SU-DHL-6 (cell line): ENCODE results near the gene ERCC3.
"Not testable (repeated sequence)": the region's sequence is repeated elsewhere in the genome, so short reads cannot be mapped to it uniquely, and the experiment has no call there.

ENCODE experiments used
- H2AFZ ChIP-seq: fragments of 200-600 bp; sonication (generic); 2 replicates; pipeline ENCODE4 v1.6.1; 2014; ENCODE audit warnings: low read depth, mild to moderate bottlenecking, moderate library complexity, mixed read lengths, antibody characterized with exemption, low read length; ENCODE audit not compliant: severe bottlenecking
- H3F3A ChIP-seq: fragments of 200-600 bp; shearing (Covaris generic); 2 replicates; pipeline ENCODE4 v1.6.0; 2016; ENCODE audit warnings: antibody characterized with exemption, mild to moderate bottlenecking; ENCODE audit not compliant: insufficient read depth
- H3K27ac ChIP-seq: fragments of 200-600 bp; sonication (generic); 2 replicates; pipeline ENCODE4 v1.5.1; 2016; ENCODE audit warnings: low read depth, mild to moderate bottlenecking, low read length, moderate library complexity, mixed read lengths
- H3K27me3 ChIP-seq: fragments of 200-600 bp; sonication (generic), shearing (Covaris generic); 2 replicates; pipeline ENCODE4 v1.6.0; 2014; ENCODE audit warnings: mild to moderate bottlenecking, low read length
- H3K36me3 ChIP-seq: fragments of 200-600 bp; sonication (generic); 2 replicates; pipeline ENCODE4 v1.6.1; 2014; ENCODE audit warnings: mild to moderate bottlenecking, low read length, mixed read lengths
- H3K4me2 ChIP-seq: fragments of 300-600, 200-600 bp; shearing (Covaris generic), sonication (generic); 2 replicates; pipeline ENCODE4 v1.6.0; 2014; ENCODE audit warnings: low read length, low read depth, mild to moderate bottlenecking; ENCODE audit not compliant: poor library complexity, severe bottlenecking
- H3K4me3 ChIP-seq: fragments of 200-600 bp; sonication (generic); 2 replicates; pipeline ENCODE4 v1.5.1; 2014; ENCODE audit warnings: antibody characterized with exemption, low read length, mild to moderate bottlenecking, mixed read lengths; ENCODE audit not compliant: insufficient read depth, poor library complexity, severe bottlenecking
- H3K79me2 ChIP-seq: fragments of 200-600 bp; sonication (generic); 2 replicates; pipeline ENCODE4 v1.6.1; 2014; ENCODE audit warnings: mild to moderate bottlenecking, low read length, moderate library complexity; ENCODE audit not compliant: insufficient read depth
- H3K9ac ChIP-seq: fragments of 200-600 bp; sonication (generic); 2 replicates; pipeline ENCODE4 v1.7.0; 2014; ENCODE audit warnings: mild to moderate bottlenecking, low read length
- H3K9me2 ChIP-seq: fragments of 200-600 bp; sonication (generic); replicated peaks from 2 replicates; pipeline ENCODE4 v1.6.1; 2014; ENCODE audit warnings: low read length; ENCODE audit not compliant: insufficient read depth
- H3K9me3 ChIP-seq: fragments of 200-600 bp; sonication (generic); 2 replicates; pipeline ENCODE4 v1.6.1; 2014; ENCODE audit warnings: low read length, mixed read lengths; ENCODE audit not compliant: insufficient read depth
- H4K20me1 ChIP-seq: fragments of 200-600 bp; sonication (generic); 2 replicates; pipeline ENCODE4 v1.6.1; 2014; ENCODE audit warnings: low read depth, mild to moderate bottlenecking, antibody characterized with exemption, low read length, moderate library complexity, mixed read lengths
- EZH2phosphoT487 ChIP-seq: fragments of 200-600 bp; sonication (generic), shearing (Covaris generic); conservative IDR thresholded peaks from 2 replicates; pipeline ENCODE4 v1.6.1; 2018; ENCODE audit warnings: mild to moderate bottlenecking, antibody characterized with exemption, low read length, moderate library complexity, mixed read lengths
- TF ChIP-seq, protein P1 (sequence below): fragments of 200-600 bp; sonication (generic); IDR thresholded peaks from one replicate; pipeline ENCODE4 v1.5.1; 2017; ENCODE audit warnings: antibody characterized with exemption, mild to moderate bottlenecking, low read length, moderate library complexity; ENCODE audit not compliant: insufficient read depth, poor library complexity, severe bottlenecking

ERCC3 gene

DNA sequence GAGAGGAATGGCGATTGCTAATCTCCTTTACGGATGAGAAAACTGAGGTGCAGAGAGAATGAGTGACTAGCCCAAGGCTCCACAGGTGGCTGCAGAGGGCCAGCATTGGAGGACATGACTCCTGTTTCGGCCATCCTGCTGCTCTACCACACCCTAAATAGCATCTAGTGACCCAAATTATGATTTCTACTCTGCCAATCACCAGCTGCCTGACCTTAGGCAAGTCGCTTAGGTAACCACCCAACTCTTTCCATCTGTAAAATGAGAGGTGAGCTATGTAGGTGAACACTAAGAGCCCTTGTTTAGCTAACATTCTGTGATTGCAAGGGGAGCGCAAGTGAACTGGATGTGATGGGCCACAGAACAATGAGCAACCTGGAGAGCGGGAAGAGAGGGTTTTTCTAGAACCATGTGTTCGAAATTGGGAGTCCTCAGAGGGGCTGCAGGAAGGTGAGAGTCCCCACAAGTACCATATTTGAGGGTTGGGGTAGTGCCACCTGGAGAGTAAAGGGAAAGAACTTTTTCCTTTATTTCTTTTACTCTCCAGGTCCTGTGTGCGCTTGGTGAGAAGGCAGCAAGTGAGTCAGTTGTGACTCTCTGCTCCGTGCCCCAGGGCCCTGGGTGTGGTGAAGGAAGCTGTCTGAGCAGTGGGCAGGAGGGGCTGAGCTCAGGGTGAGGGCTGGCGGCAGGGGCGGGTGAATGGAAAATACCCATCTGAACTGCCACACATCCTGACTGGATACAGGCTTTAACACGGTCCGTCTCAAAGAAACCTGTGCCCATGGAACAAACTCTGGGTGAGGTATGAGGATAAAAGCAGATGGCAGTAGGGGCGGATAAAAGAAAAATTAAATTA lies 76.2 kb downstream of the ERCC3 start:
- H3K79me2 ChIP-seq, result no peaks in the 10 kb centered on the region
- no peaks in the 10 kb centered on the region for H3K36me3 ChIP-seq
- H3K27me3 ChIP-seq, result no peaks in the 10 kb centered on the region
- H2AFZ ChIP-seq, result no peak overlapping the region
- H3K9me3 ChIP-seq, result no peaks in the 10 kb centered on the region
- H3K27ac ChIP-seq, result no peak overlapping the region
- no peaks in the 10 kb centered on the region for H4K20me1 ChIP-seq
- no peak overlapping the region for H3K4me2 ChIP-seq
- H3K9ac ChIP-seq, result no peak overlapping the region
- H3F3A ChIP-seq, result no peaks in the 10 kb centered on the region
- H3K9me2 ChIP-seq, result no peaks in the 10 kb centered on the region
- H3K4me3 ChIP-seq, result no peak overlapping the region
- no peak for TF ChIP-seq EZH2phosphoT487
- TF ChIP-seq, protein P1, sequence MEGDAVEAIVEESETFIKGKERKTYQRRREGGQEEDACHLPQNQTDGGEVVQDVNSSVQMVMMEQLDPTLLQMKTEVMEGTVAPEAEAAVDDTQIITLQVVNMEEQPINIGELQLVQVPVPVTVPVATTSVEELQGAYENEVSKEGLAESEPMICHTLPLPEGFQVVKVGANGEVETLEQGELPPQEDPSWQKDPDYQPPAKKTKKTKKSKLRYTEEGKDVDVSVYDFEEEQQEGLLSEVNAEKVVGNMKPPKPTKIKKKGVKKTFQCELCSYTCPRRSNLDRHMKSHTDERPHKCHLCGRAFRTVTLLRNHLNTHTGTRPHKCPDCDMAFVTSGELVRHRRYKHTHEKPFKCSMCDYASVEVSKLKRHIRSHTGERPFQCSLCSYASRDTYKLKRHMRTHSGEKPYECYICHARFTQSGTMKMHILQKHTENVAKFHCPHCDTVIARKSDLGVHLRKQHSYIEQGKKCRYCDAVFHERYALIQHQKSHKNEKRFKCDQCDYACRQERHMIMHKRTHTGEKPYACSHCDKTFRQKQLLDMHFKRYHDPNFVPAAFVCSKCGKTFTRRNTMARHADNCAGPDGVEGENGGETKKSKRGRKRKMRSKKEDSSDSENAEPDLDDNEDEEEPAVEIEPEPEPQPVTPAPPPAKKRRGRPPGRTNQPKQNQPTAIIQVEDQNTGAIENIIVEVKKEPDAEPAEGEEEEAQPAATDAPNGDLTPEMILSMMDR, result no peak

DNA sequence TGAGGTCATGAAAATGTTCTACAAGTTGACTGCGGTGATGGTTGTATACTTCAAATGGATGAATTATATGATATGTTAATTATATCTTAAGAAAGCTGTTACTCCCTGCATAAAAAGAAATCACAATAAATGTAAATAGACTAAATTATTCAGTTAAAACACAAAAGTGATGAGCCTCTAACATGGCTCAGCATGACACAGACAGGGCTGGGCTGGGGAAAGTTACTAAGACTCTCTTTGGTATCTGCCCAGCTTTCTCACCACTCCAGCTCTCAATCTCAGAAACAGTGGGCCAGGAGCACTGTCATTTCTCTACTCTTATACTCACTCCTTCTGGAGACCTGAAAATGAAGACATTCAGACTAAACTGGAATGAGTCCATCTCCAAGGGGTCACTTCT lies 77.4 kb downstream of the ERCC3 start:
- Histone ChIP-seq H3K27ac (no peak overlapping the region), H3K79me2 (no peaks in the 10 kb centered on the region), H3K9ac (no peak overlapping the region), H4K20me1 (no peaks in the 10 kb centered on the region), H2AFZ (no peak overlapping the region), H3K27me3 (no peaks in the 10 kb centered on the region), H3K4me2 (no peak overlapping the region), H3F3A (no peaks in the 10 kb centered on the region), H3K36me3 (no peaks in the 10 kb centered on the region), H3K4me3 (no peak overlapping the region), H3K9me2 (no peaks in the 10 kb centered on the region), H3K9me3 (no peaks in the 10 kb centered on the region)
- TF ChIP-seq, protein P1, result no peak
- TF ChIP-seq EZH2phosphoT487, result no peak

DNA sequence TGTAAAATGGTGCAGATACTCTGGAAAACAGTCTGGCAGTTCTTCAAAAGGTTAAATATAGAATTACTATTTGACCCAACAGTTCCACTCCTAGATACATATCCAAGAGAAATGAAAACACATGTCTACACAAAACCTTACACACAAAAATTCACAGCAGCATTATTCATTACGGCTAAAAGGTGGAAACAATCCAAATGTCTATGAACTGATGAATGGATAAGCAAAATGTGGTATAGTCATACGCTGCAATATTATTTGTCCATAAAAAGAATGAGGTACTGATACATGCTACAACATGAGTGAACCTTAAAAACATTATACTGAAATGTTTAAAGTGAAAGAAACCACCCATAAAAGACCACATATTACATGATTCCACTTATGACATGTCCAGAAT lies 77.8 kb downstream of the ERCC3 start:
- Histone ChIP-seq H3K4me2 (no peak overlapping the region), H3K9me3 (no peaks in the 10 kb centered on the region)
- TF ChIP-seq, protein P1, result no peak
- no peak for TF ChIP-seq EZH2phosphoT487

DNA sequence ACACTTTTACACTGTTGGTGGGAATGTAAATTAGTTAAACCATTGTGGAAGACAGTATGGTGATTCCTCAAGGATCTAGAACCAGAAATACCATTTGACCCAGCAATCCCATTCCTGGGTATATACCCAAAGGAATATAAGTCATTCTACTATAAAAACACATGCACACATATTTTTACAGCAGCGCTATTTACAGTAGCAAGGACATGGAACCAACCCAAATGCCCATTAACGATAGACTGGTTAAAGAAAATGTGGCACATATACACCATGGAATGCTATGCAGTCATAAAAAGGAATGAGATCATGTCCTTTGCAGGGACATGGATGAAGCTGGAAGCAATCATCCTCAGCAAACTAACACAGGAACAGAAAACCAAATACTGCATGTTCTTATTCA lies 79.7 kb downstream of the ERCC3 start:
- H3F3A ChIP-seq, H3K27ac ChIP-seq, H3K79me2 ChIP-seq, H3K9ac ChIP-seq, H3K4me3 ChIP-seq, H3K9me3 ChIP-seq, H3K9me2 ChIP-seq, H3K36me3 ChIP-seq, H3K4me2 ChIP-seq, H3K27me3 ChIP-seq, H2AFZ ChIP-seq, H4K20me1 ChIP-seq: not testable (repeated sequence)

More for the DNA sequence above, 77.8 kb downstream of the ERCC3 start:
- Histone ChIP-seq H3K4me3 (no peak overlapping the region), H3K79me2 (no peaks in the 10 kb centered on the region), H3K27me3 (no peaks in the 10 kb centered on the region), H3F3A (no peaks in the 10 kb centered on the region), H4K20me1 (no peaks in the 10 kb centered on the region), H3K27ac (no peak overlapping the region), H3K36me3 (no peaks in the 10 kb centered on the region), H2AFZ (no peak overlapping the region), H3K9ac (no peak overlapping the region), H3K9me2 (no peaks in the 10 kb centered on the region)
